Panc1 (cell line): Measurements from ENCODE around the gene DAPK2.

Experiments
- POLR2AphosphoS5 ChIP-seq: IDR thresholded peaks from 2 replicates; pipeline ENCODE4 v1.6.1; 2012; ENCODE audit warnings: mild to moderate bottlenecking, low read depth, low read length, moderate library complexity
- TF ChIP-seq, protein P1 (sequence below), 2 experiments: IDR thresholded peaks; 2 replicates each; pipeline ENCODE4 v1.6.1; 2011 to 2012; ENCODE audit warnings: low read depth in 2 of 2, control low read depth in 1 of 2, low read length in 1 of 2, mild to moderate bottlenecking in 1 of 2, moderate library complexity in 1 of 2; ENCODE audit not compliant: insufficient read depth in 1 of 2
- TF ChIP-seq, protein P2 (sequence below): fragments of 450-650 bp; IDR thresholded peaks from 2 replicates; pipeline ENCODE4 v1.5.1; 2017; ENCODE audit warnings: mild to moderate bottlenecking

DNA sequence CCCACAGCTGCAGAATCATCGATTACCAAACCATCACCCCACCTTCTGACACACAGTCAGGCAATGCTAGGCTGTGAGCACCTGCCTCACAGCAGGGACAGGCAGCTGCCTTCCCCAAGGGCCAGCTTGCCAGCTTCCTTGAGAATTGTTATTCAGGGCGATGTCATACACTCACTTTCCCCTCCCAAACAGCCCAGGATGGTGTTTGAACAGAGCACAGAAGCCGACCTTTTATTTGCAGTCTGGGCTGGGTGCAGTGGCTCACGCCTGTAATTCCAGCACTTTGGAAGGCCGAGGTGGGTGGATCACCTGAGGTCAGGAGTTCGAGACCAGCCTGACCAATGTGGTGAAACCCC lies 128.0 kb downstream of the DAPK2 start:
- TF ChIP-seq, protein P1, sequence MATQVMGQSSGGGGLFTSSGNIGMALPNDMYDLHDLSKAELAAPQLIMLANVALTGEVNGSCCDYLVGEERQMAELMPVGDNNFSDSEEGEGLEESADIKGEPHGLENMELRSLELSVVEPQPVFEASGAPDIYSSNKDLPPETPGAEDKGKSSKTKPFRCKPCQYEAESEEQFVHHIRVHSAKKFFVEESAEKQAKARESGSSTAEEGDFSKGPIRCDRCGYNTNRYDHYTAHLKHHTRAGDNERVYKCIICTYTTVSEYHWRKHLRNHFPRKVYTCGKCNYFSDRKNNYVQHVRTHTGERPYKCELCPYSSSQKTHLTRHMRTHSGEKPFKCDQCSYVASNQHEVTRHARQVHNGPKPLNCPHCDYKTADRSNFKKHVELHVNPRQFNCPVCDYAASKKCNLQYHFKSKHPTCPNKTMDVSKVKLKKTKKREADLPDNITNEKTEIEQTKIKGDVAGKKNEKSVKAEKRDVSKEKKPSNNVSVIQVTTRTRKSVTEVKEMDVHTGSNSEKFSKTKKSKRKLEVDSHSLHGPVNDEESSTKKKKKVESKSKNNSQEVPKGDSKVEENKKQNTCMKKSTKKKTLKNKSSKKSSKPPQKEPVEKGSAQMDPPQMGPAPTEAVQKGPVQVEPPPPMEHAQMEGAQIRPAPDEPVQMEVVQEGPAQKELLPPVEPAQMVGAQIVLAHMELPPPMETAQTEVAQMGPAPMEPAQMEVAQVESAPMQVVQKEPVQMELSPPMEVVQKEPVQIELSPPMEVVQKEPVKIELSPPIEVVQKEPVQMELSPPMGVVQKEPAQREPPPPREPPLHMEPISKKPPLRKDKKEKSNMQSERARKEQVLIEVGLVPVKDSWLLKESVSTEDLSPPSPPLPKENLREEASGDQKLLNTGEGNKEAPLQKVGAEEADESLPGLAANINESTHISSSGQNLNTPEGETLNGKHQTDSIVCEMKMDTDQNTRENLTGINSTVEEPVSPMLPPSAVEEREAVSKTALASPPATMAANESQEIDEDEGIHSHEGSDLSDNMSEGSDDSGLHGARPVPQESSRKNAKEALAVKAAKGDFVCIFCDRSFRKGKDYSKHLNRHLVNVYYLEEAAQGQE (IDR thresholded peaks at IDR 0.05; ENCODE audit: insufficient read depth in 1 of 2, low read depth in 2 of 2, low read length in 1 of 2), result no peak
- TF ChIP-seq, protein P2, sequence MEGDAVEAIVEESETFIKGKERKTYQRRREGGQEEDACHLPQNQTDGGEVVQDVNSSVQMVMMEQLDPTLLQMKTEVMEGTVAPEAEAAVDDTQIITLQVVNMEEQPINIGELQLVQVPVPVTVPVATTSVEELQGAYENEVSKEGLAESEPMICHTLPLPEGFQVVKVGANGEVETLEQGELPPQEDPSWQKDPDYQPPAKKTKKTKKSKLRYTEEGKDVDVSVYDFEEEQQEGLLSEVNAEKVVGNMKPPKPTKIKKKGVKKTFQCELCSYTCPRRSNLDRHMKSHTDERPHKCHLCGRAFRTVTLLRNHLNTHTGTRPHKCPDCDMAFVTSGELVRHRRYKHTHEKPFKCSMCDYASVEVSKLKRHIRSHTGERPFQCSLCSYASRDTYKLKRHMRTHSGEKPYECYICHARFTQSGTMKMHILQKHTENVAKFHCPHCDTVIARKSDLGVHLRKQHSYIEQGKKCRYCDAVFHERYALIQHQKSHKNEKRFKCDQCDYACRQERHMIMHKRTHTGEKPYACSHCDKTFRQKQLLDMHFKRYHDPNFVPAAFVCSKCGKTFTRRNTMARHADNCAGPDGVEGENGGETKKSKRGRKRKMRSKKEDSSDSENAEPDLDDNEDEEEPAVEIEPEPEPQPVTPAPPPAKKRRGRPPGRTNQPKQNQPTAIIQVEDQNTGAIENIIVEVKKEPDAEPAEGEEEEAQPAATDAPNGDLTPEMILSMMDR, result no peak
- no peak for TF ChIP-seq POLR2AphosphoS5
